ENCODE data around the gene GOLM1. TPM values are rescaled to one million over a fixed set of nuclear protein-coding genes. Genes with fewer than 3 reads are reported as not detected.
"Not testable (repeated sequence)": the region's sequence is repeated elsewhere in the genome, so short reads cannot be mapped to it uniquely, and the experiment has no call there.

Gene GOLM1
- total RNA-seq, 1 donor from 2014 or later, result 55.0 TPM

DNA sequence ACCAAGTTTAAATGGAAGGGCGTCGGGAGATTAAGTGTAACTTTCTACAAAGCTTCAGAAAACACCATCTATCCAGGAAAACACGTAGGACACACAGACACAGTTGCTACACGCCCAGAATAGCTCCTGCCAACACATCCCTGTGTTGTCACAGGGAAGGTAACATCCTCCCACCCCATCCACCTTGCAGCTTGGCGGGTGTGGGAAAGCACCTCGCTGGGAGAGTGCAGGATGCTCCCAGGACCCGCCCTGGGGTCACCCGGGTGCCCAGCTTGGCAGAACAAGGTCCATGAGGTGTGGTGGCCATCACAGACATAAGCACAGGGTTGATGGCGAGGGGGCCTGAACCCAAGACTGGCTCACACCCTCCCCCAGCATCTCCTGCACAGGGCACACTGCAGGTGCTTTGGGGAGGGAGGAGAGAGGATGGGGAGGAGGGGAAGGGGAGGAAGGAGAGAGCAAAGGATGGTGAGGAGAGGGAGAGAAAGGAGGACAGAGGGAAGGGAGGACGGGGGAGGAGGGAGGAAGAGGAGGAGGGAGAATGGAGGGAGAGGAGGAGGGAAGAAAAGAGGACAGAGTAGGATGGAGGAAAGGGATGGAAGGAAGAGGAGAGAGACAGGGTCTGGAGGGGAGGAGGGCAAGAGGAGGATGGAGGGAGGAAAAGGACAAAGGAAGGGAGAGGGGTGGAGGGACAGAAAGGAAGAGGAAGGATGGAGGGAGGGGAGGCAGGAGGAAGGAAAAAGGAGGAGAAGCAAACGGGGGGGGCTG lies 37.2 kb downstream of the GOLM1 start:
- no peak for DNase-seq (ENCODE audit: low spot score)
- TF ChIP-seq, protein P1, sequence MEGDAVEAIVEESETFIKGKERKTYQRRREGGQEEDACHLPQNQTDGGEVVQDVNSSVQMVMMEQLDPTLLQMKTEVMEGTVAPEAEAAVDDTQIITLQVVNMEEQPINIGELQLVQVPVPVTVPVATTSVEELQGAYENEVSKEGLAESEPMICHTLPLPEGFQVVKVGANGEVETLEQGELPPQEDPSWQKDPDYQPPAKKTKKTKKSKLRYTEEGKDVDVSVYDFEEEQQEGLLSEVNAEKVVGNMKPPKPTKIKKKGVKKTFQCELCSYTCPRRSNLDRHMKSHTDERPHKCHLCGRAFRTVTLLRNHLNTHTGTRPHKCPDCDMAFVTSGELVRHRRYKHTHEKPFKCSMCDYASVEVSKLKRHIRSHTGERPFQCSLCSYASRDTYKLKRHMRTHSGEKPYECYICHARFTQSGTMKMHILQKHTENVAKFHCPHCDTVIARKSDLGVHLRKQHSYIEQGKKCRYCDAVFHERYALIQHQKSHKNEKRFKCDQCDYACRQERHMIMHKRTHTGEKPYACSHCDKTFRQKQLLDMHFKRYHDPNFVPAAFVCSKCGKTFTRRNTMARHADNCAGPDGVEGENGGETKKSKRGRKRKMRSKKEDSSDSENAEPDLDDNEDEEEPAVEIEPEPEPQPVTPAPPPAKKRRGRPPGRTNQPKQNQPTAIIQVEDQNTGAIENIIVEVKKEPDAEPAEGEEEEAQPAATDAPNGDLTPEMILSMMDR (IDR thresholded peaks at IDR 0.05), result no peak
- Mint-ChIP-seq H3K9me3 (ENCODE audit: low read depth) (no peaks in the 10 kb centered on the region), H3K36me3 (ENCODE audit: low read depth) (no peaks in the 10 kb centered on the region), H3K4me1 (ENCODE audit: low read depth) (peaks cover 4% of the 10 kb centered on the region), H3K4me3 (ENCODE audit: unreplicated experiment) (no peak overlapping the region), H3K27me3 (ENCODE audit: low read depth) (no peaks in the 10 kb centered on the region), H3K27ac (ENCODE audit: unreplicated experiment) (no peak overlapping the region)

DNA sequence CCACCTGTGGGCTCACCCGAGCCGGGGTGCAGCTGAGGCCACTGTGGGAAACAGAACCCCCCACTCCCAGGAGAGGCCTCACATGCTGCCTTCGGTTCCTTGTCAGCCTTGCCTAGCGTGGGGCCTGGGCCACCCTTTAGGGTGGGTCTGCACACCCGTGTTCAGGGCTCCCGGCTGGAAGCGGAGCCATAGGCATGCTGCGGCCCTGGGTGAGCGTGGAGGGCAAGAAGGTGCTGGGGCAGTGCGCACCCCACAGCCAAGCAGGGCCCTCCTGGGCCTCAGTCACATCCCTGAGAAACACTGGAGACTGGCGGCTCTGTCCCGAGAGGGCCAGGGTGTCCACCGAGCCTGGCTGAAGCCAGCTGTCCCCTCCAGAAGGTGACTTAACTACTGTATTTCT lies 41.9 kb downstream of the GOLM1 start:
- no peaks in the 10 kb centered on the region for H3K27me3 Mint-ChIP-seq (ENCODE audit: low read depth)
- no peak overlapping the region for H3K4me3 Mint-ChIP-seq (ENCODE audit: unreplicated experiment)
- no peaks in the 10 kb centered on the region for H3K9me3 Mint-ChIP-seq (ENCODE audit: low read depth)
- TF ChIP-seq, protein P1 (IDR thresholded peaks at IDR 0.05), result no peak
- H3K4me1 Mint-ChIP-seq (ENCODE audit: low read depth), result peaks cover 7% of the 10 kb centered on the region
- no peak overlapping the region for H3K27ac Mint-ChIP-seq (ENCODE audit: unreplicated experiment)
- DNase-seq (ENCODE audit: low spot score), result no peak
- no peaks in the 10 kb centered on the region for H3K36me3 Mint-ChIP-seq (ENCODE audit: low read depth)

DNA sequence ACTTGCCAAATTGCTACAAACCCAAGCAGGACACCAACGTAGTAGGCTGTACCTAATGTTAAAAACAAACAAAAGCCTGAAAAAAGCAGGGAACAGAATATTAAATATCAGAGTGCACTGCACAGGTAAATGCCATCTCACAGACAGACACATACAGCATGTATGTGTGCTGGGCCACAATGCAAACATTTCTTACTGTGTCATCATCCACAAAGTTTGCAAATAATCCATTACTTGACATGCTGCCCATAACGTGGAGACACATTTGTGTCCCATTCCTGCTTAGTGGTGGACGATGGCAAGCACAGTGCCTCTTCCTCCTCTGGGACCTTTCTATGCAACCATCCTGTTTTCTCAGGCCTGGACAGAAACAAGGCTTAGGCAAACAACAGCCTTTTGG lies 44.7 kb downstream of the GOLM1 start:
- Mint-ChIP-seq H3K4me1 (ENCODE audit: low read depth) (peaks cover 7% of the 10 kb centered on the region), H3K27ac (ENCODE audit: unreplicated experiment) (no peak overlapping the region), H3K27me3 (ENCODE audit: low read depth) (no peaks in the 10 kb centered on the region), H3K36me3 (ENCODE audit: low read depth) (peaks cover 1% of the 10 kb centered on the region), H3K9me3 (ENCODE audit: low read depth) (no peaks in the 10 kb centered on the region), H3K4me3 (ENCODE audit: unreplicated experiment) (no peak overlapping the region)
- TF ChIP-seq, protein P1 (IDR thresholded peaks at IDR 0.05), result no peak
- no peak for DNase-seq (ENCODE audit: low spot score)

DNA sequence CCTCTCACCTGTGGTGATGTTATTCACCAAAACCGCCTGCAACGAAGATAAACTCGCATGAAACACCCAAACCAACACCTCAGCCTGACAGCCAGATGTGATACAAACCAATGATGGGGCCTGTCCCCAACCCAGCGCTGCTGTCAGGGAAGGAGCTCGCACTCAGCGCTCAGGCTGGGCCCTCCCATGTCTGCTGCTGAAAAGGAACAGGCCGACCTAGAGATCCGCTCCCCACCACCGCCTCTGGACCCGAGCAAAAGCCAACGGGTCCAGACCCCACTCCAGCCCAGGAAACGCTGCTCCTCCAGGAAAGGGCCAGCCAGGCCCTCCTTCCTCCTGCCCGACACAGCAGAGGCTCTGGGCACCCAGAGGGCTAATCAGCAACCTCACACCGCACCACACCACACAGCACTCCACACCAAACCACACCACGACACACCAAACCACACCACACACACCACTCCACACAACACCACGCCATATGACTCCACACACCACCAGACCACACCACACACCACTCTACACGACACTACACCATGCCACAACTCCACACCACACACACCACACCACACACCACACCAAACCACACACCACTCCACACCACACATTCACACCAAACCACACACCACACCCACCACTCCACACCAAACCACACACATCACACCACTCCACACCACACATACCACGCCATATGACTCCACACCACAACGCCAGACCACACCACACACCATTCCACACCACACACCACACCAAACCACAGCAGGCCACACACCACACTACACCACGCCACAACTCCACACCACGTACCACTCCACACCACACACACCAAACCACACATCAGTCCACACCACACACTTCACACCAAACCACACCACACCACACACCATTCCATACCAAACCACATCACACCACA lies 46.5 kb downstream of the GOLM1 start:
- H3K4me1 Mint-ChIP-seq (ENCODE audit: low read depth), result peaks cover 7% of the 10 kb centered on the region
- no peak for DNase-seq (ENCODE audit: low spot score)
- H3K36me3 Mint-ChIP-seq (ENCODE audit: low read depth), result peaks cover 4% of the 10 kb centered on the region
- H3K9me3 Mint-ChIP-seq (ENCODE audit: low read depth), result no peaks in the 10 kb centered on the region
- TF ChIP-seq, protein P1 (IDR thresholded peaks at IDR 0.05), result no peak
- H3K4me3 Mint-ChIP-seq (ENCODE audit: unreplicated experiment), result no peak overlapping the region
- no peak overlapping the region for H3K27ac Mint-ChIP-seq (ENCODE audit: unreplicated experiment)
- H3K27me3 Mint-ChIP-seq (ENCODE audit: low read depth), result no peaks in the 10 kb centered on the region

DNA sequence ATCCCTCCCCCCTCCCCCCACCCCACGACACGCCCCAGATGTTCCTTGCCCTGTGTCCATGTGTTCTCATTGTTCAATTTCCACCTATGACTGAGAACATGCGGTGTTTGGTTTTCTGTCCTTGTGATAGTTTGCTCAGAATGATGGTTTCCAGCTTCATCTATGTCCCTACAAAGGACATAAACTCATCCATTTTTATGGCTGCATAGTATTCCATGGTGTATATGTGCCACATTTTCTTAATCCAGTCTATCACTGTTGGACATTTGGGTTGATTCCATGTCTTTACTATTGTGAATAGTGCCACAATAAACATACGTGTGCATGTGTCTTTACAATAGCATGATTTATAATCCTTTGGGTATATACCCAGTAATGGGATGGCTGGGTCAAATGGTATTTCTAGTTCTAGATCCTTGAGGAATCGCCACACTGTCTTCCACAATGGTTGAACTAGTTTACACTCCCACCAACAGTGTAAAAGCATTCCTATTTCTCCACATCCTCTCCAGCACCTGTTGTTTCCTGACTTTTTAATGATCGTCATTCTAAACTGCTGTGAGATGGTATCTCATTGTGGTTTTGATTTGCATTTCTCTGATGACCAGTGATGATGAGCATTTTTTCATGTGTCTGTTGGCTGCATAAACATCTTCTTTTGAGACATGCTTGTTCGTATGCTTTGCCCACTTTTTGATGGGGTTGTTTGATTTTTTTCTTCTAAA lies 51.2 kb downstream of the GOLM1 start:
- not testable (repeated sequence) for H3K4me3 Mint-ChIP-seq (ENCODE audit: unreplicated experiment); DNase-seq (ENCODE audit: low spot score); H3K9me3 Mint-ChIP-seq (ENCODE audit: low read depth); H3K27me3 Mint-ChIP-seq (ENCODE audit: low read depth); H3K4me1 Mint-ChIP-seq (ENCODE audit: low read depth); H3K27ac Mint-ChIP-seq (ENCODE audit: unreplicated experiment)
- H3K36me3 Mint-ChIP-seq (ENCODE audit: low read depth), result peaks cover 10% of the 10 kb centered on the region
